ENCODE measurements around the gene KDM4B. TPM values are rescaled to one million over a fixed set of nuclear protein-coding genes. Genes with fewer than 3 reads are reported as not detected.

The KDM4B gene
- total RNA-seq, 8 experiments from 2014 or later = 15.7 to 48.0 (median 33.0) TPM

DNA sequence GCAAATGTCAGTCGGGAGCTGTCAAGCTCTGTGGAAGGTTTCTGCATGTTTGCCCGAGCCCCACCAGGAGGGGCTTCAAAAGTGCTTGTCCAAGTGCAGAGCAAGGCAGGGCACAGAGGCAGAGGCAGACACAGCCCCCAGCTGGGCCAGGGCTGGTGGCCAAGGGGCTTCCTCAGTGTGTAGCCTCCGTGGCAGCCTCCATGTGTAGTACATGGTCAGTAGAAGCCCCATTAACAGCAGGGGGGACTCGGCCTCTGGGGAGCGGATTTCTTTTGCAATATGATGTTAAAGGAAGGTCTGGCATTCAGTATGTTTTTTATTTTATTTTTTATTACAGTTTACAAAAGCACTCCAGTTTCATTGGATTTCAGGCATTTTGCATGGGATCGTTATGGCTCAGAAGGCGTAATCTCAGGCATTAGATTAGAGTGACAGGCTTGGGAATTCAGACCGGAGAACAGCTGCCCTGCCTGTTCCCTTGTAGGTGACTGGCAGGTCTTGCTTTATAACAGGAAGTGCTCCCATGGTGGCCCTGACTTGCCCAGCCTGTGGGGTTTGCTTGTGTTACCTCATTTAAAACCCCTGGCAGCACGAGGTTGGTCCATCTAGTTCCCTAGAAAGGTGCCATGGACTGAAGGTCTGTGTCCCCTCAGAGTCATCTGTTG, 129.2 kb downstream of the KDM4B start:
- WGBS, 10 experiments = 90 to 100% (median 95%) methylated on average over 1 to 8 of the region's 9 CpGs; no CpG with 5 or more reads in 2 of the 10 experiments
- H3K4me1 ChIP-seq (replicated peaks in 1 of 2) = peaks cover 36 to 39% of the 10 kb centered on the region in 2 donors
- H3K27ac ChIP-seq = no peak overlapping the region

GRCh38 chr19:5098646-5099045, 129.7 kb downstream of the KDM4B start:
- H3K4me3 ChIP-seq = no peak overlapping the region
- WGBS, 10 experiments = 86 to 100% (median 100%) methylated on average over 1 of the region's 3 CpGs; no CpG with 5 or more reads in 7 of the 10 experiments
- no peak overlapping the region for H3K27ac ChIP-seq
- in situ Hi-C loops (cut with MboI; ENCODE audit: low pct_unique_long_range_greater_than_20kb in 2 of 9, low sequenced_read_pairs in 9 of 9, unreplicated experiment in 9 of 9) = no loop called here
- H3K4me1 ChIP-seq (replicated peaks in 1 of 2) = peaks cover 36 to 39% of the 10 kb centered on the region in 2 donors
- ATAC-seq (replicated peaks in 6 of 8) = no peak

More for the DNA sequence above, 129.2 kb downstream of the KDM4B start:
- ATAC-seq (replicated peaks in 6 of 8) = no peak
- in situ Hi-C loops (cut with MboI; ENCODE audit: low pct_unique_long_range_greater_than_20kb in 2 of 9, low sequenced_read_pairs in 9 of 9, unreplicated experiment in 9 of 9) = no loop called here
- no peak overlapping the region for H3K4me3 ChIP-seq

- H3K27ac ChIP-seq = no peak overlapping the region
- in situ Hi-C loops (cut with MboI; ENCODE audit: low pct_unique_long_range_greater_than_20kb in 2 of 9, low sequenced_read_pairs in 9 of 9, unreplicated experiment in 9 of 9) = no loop called here
- no peak for ATAC-seq (replicated peaks in 6 of 8)
- WGBS, 10 experiments = 83 to 100% (median 94%) methylated on average over 1 to 5 of the region's 5 CpGs; no CpG with 5 or more reads in 1 of the 10 experiments
- peaks cover 31 to 39% of the 10 kb centered on the region in 2 donors for H3K4me1 ChIP-seq (replicated peaks in 1 of 2)
- no peak overlapping the region for H3K4me3 ChIP-seq
Measured at GRCh38 chr19:5099701-5100221, 130.8 kb downstream of the KDM4B start.

- in situ Hi-C loops (cut with MboI; ENCODE audit: low pct_unique_long_range_greater_than_20kb in 2 of 9, low sequenced_read_pairs in 9 of 9, unreplicated experiment in 9 of 9) = no loop called here
- Histone ChIP-seq H3K4me1 (replicated peaks in 1 of 2) (peaks cover 18 to 39% of the 10 kb centered on the region in 2 donors), H3K4me3 (no peak overlapping the region), H3K27ac (peak overlapping the region in 1 of 2 donors; percentile 69)
- ATAC-seq (replicated peaks in 6 of 8) = no peak
- WGBS, 10 experiments = 100% methylated on average over 1 of the region's 18 CpGs; no CpG with 5 or more reads in 9 of the 10 experiments
Measured at GRCh38 chr19:5101871-5102270, 133.0 kb downstream of the KDM4B start.

DNA sequence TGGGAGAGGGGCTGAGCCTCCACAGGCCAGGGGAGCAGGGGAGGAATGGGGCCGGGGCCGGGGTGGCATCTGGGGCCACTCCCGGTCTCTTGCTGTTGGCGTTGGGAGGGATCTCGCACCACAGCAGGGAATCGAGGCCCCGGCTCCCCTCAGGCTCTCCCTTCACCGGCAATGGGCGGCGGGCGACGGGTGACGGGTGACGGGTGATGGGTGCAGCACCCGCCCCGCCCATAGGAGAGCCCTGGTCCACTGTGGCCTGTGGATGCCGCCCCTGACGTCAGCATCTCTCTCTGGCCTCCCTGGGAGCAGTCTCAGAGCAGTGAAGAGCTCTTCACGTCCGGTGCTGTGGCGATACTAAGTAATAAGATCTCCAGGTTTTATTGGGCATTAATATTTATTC, 133.6 kb downstream of the KDM4B start:
- no peak for ATAC-seq (replicated peaks in 6 of 8)
- Histone ChIP-seq H3K4me3 (no peak overlapping the region), H3K27ac (peak overlapping the region in 1 of 2 donors; percentile 69), H3K4me1 (replicated peaks in 1 of 2) (peaks cover 18 to 43% of the 10 kb centered on the region in 2 donors)
- 100% methylated on average over 1 to 2 of the region's 21 CpGs; no CpG with 5 or more reads in 8 of the 10 experiments for WGBS, 10 experiments
- in situ Hi-C loops (cut with MboI; ENCODE audit: low pct_unique_long_range_greater_than_20kb in 2 of 9, low sequenced_read_pairs in 9 of 9, unreplicated experiment in 9 of 9) = no loop called here

GRCh38 chr19:5103061-5103701, 134.3 kb downstream of the KDM4B start:
- H3K4me1 ChIP-seq (replicated peaks in 1 of 2) = peaks cover 18 to 47% of the 10 kb centered on the region in 2 donors
- H3K27ac ChIP-seq = peak overlapping the region; percentile 69 to 86
- 14 to 93% (median 74%) methylated on average over 3 to 17 of the region's 29 CpGs; no CpG with 5 or more reads in 3 of the 10 experiments for WGBS, 10 experiments
- H3K4me3 ChIP-seq = no peak overlapping the region
- in situ Hi-C loops (cut with MboI; ENCODE audit: low pct_unique_long_range_greater_than_20kb in 2 of 9, low sequenced_read_pairs in 9 of 9, unreplicated experiment in 9 of 9) = no loop called here
- peak in 7 of 8 experiments; percentile 41 to 84 (median 81) for ATAC-seq (replicated peaks in 6 of 8)

GRCh38 chr19:5103812-5104410, 135.0 kb downstream of the KDM4B start:
- WGBS, 10 experiments = 37 to 100% (median 75%) methylated on average over 1 to 8 of the region's 17 CpGs; no CpG with 5 or more reads in 3 of the 10 experiments

DNA sequence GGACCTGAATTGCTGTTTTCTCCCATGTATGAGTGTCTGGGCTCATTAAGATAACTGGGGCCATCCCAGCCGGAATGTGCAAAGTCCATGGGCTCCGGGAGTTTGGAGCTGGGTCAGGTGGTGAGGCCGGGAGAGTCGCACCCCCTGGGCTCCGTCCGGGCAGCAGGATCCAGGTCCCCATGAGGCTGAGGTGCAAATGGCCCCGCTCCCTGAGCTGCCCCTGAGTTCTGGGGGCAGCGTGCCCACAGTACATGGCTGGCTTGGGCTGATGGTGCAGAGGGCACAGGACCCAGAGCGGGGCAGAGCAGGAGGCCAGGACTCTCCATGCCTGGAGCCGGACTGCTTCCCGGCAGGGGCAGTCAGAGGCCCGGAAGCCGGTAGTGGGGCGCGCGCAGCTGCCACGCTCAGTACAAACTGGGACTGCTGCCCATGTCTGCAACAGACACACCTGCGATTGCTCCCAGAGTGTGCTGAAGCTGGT, 136.0 kb downstream of the KDM4B start:
- peaks cover 18 to 54% of the 10 kb centered on the region in 2 donors for H3K4me1 ChIP-seq (replicated peaks in 1 of 2)
- no peak for ATAC-seq (replicated peaks in 6 of 8)
- in situ Hi-C loops (cut with MboI; ENCODE audit: low pct_unique_long_range_greater_than_20kb in 2 of 9, low sequenced_read_pairs in 9 of 9, unreplicated experiment in 9 of 9) = no loop called here
- peak overlapping the region in 1 of 2 donors; percentile 24 for H3K27ac ChIP-seq
- H3K4me3 ChIP-seq = no peak overlapping the region
- 84 to 100% (median 100%) methylated on average over 1 to 10 of the region's 18 CpGs; no CpG with 5 or more reads in 3 of the 10 experiments for WGBS, 10 experiments

More at GRCh38 chr19:5103812-5104410, 135.0 kb downstream of the KDM4B start:
- peak in 3 of 8 experiments; percentile 2 to 26 (median 16) for ATAC-seq (replicated peaks in 6 of 8)
- Histone ChIP-seq H3K27ac (peak overlapping the region; percentile 69 to 86), H3K4me1 (replicated peaks in 1 of 2) (peaks cover 18 to 54% of the 10 kb centered on the region in 2 donors), H3K4me3 (no peak overlapping the region)
- in situ Hi-C loops (cut with MboI; ENCODE audit: low pct_unique_long_range_greater_than_20kb in 2 of 9, low sequenced_read_pairs in 9 of 9, unreplicated experiment in 9 of 9) = no loop called here

DNA sequence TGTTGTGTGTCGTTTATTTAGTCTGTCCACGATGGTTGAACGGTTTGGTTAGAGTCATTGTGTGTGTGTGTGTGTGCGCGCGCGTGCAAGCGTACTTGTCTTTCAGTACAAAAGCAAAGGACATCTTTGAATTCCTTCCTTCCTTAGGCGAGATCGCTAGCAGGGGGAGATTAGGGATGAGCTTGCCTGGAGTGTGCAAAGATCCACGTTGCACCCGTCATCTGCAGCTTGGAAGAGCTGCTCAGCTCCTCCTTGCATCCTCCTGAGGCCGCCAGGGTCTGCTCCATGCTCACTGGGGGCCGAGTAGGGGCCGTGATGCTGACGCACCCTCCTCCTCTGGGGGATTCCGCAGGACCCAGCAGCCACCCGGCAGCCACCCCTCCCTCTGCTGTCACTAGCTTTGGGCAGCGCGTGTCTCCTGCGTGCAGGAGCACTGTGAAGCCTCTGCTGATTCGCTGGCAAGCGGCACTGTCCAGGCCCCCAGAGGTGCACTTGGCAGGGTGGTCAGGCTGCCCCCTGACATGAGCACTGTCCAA, 137.3 kb downstream of the KDM4B start:
- peak in 5 of 8 experiments; percentile 52 to 84 (median 66) for ATAC-seq (replicated peaks in 6 of 8)
- in situ Hi-C loops (cut with MboI; ENCODE audit: low pct_unique_long_range_greater_than_20kb in 2 of 9, low sequenced_read_pairs in 9 of 9, unreplicated experiment in 9 of 9) = no loop called here
- peak overlapping the region; percentile 2 to 63 for H3K27ac ChIP-seq
- WGBS, 10 experiments = 70 to 100% (median 87%) methylated on average over 2 to 7 of the region's 23 CpGs; no CpG with 5 or more reads in 4 of the 10 experiments
- H3K4me1 ChIP-seq (replicated peaks in 1 of 2) = peaks cover 18 to 54% of the 10 kb centered on the region in 2 donors
- no peak overlapping the region for H3K4me3 ChIP-seq

DNA sequence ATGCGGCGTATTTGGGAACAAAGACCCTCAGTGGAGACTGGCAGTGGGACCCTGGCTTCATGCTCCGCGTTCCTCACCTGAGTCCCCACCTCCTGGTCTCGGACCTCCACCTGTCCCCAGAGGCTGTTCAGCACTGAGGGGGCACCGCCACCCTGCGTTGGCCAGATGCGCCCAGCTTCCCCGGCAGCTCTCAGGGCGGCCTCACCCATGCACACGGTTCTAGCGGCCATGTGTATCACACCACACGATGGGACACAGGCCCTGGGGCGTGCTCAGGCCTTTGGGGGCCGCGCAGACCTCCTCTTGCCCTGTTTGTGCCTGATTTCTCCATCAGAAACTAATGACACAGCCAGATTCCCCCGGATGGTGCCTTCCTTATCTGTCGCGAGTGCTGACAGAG, 138.1 kb downstream of the KDM4B start:
- in situ Hi-C loops (cut with MboI; ENCODE audit: low pct_unique_long_range_greater_than_20kb in 2 of 9, low sequenced_read_pairs in 9 of 9, unreplicated experiment in 9 of 9) = no loop called here
- 80 to 100% (median 96%) methylated on average over 2 to 6 of the region's 19 CpGs; no CpG with 5 or more reads in 7 of the 10 experiments for WGBS, 10 experiments
- peaks cover 19 to 58% of the 10 kb centered on the region in 2 donors for H3K4me1 ChIP-seq (replicated peaks in 1 of 2)
- no peak overlapping the region for H3K4me3 ChIP-seq
- H3K27ac ChIP-seq = peak overlapping the region; percentile 2 to 63
- ATAC-seq (replicated peaks in 6 of 8) = no peak

DNA sequence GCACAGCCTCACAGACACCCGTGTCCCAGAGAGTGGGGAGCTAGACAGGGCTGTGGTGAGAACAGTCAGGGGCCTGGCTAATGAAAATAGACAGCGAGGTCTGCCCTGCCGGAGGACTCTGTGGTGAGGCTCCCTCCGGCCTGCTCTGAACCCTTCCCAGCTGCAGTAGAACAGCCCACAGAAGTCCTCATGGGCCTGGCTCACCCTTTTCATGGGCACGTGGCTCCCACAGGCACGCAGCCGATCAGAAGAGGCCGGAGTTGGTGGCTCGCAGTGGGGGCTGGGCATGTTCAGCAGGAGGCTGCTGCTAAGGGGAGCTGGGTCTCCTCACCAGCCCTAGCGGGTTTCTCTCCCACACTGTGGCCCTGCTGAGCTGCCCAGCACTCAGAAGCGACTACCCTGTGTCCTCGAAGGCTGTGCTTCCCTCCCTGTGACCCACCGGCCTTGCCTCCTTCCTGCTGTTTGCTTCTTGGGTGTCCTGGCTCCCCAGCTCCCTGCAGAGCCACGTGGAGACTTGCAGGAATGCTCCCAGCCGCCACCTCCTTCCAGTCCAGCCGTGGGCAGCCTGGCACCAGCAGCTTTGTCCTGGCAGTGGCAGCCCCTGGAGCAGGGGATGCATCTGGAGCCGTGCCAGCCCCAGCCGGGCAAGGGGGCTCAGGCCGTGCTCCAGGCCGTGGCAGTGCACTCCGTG, 138.7 kb downstream of the KDM4B start:
- Histone ChIP-seq H3K4me3 (no peak overlapping the region), H3K4me1 (replicated peaks in 1 of 2) (peaks cover 24 to 58% of the 10 kb centered on the region in 2 donors), H3K27ac (peak overlapping the region in 1 of 2 donors; percentile 26)
- WGBS, 10 experiments = 70 to 100% (median 94%) methylated on average over 1 to 12 of the region's 21 CpGs; no CpG with 5 or more reads in 3 of the 10 experiments
- in situ Hi-C loops (cut with MboI; ENCODE audit: low pct_unique_long_range_greater_than_20kb in 2 of 9, low sequenced_read_pairs in 9 of 9, unreplicated experiment in 9 of 9) = no loop called here
- ATAC-seq (replicated peaks in 6 of 8) = no peak

DNA sequence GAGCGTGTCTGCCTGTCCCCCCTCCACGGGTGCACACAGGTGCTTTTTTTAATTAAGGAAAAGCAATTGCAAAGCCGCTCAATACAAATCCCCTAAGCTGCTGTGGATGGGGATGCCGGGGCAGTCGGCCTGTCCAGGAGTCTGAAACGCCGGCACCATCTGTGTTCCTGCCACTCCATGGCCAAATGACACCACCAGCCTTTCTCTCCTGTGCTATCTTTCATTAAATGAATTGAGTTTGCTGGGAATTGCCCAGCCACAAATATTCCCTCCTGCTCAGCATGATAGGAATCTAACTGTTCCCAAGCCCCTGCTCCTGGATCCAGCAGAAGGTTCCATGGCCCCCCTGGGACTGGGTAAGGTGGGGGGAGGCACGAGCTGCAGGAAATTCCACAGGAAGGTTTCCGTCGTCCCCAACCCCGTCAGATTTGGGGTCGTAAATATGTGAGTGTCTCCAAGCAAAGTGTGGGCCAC, 139.2 kb downstream of the KDM4B start:
- no peak for ATAC-seq (replicated peaks in 6 of 8)
- Histone ChIP-seq H3K27ac (peak overlapping the region in 1 of 2 donors; percentile 26), H3K4me3 (no peak overlapping the region), H3K4me1 (replicated peaks in 1 of 2) (peaks cover 24 to 58% of the 10 kb centered on the region in 2 donors)
- 67 to 91% (median 81%) methylated on average over 1 to 8 of the region's 12 CpGs; no CpG with 5 or more reads in 5 of the 10 experiments for WGBS, 10 experiments
- in situ Hi-C loops (cut with MboI; ENCODE audit: low pct_unique_long_range_greater_than_20kb in 2 of 9, low sequenced_read_pairs in 9 of 9, unreplicated experiment in 9 of 9) = no loop called here

Measured in motor neuron (in vitro differentiated cells).